Activated CD4-positive, alpha-beta T cell treated with anti-CD3 and anti-CD28 coated beads, Interleukin-2, amount 50 U/mL, for 4 hours (primary cell): Measurements from ENCODE around the gene ACTBL2.
A peak's percentile ranks its signal among the peaks of the same experiment; 100 is the strongest.
"Not testable (repeated sequence)": the region's sequence is repeated elsewhere in the genome, so short reads cannot be mapped to it uniquely, and the experiment has no call there.

ENCODE experiments used
- DNase-seq, 2 experiments: peaks; one replicate each; pipeline ENCODE4 v3.0.0-alpha.2; 2020

Gene ACTBL2

DNA sequence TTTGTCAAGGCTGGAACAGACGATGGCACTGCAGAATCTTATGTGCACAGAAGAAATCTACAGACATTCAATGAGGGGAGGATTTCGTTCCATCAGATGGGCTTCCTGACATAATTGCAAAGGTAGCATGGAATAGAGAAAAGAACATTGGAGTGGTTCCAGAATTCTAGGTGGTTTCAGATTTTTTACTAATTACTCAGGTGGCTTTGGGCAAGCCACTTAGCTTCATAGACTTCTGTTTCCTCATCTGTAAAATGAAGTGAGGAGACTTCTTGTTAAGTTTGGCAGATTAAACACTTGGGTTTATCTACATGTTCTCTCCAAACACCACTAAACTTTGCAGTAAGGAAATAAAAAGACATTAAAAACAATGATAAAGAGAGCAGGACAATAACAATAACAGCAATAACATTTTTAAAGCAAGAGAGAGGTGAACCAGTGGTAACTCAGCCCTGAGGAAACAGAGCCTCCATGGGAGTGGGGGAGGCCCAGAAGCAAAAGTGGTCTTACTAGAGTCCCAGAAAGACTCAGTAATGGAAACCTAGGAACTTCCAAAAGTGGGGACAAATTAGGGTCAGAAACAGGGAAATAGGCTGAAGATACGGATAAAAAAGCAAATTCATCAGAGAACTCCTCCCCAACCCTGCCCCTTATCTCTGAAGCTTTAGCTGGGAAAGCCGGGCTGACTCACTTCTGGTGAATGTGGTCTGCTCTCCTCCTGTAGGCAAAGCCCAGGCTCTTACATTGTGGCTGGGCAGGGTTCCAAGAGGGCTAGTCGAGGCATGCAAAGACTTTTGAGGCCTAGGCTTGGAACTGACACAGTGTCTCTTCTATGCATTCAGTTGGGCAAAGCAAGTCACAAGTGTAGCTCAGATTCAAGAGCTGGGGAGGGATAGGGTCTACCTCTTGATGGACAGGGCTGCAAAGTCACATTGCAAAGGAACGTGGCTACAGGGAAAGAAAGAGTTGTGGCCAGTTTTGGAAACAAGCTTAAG is 11.8 kb upstream of the ACTBL2 start:
- peak; percentile 15 to 22 for DNase-seq

DNA sequence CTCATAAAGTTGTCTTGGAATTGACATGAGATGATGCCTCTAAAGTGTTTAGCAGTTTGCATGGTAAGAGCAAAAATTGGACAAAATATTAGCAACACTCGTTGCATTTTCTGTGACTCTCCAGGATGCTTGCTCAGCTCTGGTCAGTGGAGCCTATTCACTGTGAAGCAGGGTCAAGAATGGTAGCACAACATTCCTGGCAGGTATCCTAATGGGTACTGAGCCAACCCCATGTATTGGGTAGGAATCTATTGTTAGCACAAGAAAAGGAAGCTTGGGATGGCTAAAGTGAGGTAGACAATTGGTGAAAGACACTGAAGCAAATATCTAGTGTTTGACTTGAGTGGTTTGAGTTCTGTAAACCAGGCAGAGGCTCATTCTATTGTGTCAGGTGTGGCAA is 10.4 kb upstream of the ACTBL2 start:
- no peak for DNase-seq

DNA sequence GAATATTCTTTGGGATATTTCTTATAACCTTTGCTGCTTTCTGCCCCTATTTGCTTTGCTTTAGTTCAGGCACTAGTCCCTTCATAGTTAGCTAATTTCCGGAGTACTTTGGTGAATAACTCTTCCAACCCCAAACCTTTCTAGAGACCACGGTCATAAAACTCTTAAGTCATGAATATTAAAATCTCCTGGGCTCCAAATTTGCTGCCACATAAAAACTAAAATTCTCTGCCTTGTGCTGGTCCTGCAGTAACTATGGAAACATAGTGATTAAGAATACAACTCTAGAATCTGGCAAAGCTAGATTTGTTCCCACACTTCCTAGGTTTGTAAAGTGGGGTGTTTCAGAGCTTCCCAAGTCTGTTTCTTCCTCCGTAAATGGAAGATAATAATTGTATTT is 10.0 kb upstream of the ACTBL2 start:
- no peak for DNase-seq

DNA sequence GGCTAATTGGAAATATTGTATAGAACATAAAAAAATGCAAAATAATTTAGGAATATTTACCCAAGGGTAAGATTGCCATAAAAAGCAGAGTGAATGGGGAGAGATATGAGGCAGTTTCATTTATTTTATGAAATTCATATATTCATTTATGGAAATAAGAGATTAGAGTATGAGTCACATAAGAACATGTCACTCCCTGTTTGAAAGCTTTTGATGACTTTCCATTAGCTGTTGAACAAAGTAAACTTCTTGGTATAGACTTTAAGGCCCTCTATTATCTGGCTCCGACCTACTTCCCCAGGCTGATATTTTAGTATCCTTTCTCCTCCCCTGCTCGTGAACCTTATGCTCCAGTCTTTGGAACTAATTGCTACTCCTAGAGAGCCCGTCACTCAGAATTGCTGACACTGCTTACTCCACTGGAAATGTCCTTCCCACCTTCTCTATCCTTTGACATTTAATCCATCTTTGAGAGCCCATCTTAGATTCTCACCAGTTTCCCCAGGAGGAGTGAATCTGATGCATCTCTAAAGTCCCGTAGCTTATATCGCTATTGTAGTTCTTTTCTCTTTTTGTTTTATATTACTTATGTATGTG is 8.9 kb upstream of the ACTBL2 start:
- DNase-seq: no peak

DNA sequence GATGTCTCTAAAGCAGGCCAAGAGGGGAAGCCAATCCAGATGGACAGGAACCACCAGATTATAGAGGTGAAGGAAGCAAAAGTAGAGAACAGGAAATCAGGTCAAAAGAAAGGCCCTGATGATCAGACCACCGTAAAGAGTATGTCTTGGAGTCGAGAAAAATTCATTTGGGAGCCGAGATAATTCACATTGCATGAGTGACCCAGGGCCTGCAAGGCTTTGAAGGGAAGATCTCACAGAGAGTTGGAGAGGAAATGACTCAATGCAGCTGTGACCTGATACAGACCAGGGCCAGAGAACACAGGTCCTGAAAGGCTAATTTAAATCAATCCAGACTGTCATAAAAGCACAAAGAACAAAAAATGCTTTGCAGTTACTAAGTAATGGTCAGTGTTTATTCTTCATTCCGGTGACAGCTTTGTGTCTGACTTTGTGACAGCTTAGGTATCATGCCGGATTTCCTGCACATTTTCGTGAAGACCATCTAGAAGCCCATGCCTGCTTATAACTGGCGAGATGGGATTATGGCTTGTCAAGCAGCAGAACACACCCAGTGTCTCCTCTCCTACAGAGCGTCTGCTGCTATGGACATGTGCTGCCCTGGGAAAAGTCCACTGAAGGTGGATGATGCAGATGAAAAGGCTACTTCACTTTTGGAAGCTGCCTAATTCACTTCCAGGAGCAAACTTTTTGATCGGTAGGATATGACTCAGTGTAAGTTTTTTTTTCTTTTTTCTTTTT is 5.8 kb upstream of the ACTBL2 start:
- no peak for DNase-seq

DNA sequence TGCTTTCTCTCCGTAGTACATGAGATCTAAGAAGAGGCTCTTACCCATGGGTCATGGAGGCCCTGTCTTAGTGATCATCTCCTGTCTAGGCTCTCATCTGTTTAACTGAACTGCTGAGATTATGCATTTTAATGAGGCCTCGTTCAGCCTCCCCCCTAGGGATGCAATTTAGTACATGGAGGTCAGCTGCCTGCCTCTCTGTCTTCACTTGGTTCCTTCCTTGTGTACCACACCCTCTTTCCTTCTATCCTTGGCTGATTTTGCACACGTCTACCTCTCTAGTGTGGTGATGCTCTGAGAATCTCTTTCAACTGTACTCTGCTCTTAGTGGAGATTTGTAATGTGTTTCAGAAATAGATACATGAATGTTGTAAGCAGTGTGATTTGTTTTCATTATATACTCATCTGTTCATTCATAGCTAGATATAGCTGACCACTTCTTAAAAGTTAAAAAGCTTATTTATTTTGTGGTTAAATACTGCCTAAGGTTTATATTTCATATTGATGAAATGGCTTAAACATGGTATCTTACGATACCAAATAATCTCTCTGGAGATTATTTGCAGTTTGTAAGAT is 3.5 kb upstream of the ACTBL2 start:
- DNase-seq: no peak

DNA sequence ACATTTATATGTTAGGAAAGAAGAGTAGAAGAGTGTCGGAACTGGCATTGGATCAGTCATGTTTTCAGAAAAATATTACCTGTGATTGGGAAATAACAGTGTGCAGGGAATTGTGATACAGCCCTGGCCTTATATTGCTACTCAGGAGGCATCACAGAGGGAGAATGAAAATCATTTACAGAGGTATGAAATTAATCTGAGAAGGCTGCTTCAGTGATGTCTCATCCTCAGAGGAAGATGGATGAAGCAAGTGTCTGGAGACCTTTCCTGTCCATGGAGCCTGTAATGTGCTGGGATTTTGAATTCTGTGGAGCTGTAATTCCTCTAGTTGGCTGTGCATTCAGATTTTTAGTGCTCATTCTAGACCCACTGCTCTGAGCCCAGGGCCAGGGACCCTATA is 3.8 kb downstream of the ACTBL2 start:
- no peak for DNase-seq

DNA sequence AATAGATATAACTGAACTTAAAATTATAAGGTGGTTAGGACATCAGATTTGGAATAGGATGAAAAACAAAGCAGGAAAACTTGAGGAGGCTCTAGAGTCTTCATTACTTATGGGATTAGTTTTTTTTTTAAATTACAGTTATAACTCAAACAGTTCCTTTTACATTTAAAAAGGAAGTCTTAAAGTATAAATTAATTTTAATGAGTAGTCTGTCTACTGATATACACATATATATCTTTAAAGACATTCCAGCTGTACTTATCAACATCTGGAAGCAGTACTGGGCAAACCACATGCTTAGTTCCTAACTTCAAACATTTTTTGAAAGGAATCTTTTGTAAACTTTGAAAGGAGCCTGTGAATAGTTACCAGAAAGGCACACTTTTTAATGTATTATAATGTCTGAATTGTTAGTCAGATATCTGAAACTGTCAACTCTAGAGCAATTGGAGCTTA is 6.0 kb downstream of the ACTBL2 start:
- no peak for DNase-seq

DNA sequence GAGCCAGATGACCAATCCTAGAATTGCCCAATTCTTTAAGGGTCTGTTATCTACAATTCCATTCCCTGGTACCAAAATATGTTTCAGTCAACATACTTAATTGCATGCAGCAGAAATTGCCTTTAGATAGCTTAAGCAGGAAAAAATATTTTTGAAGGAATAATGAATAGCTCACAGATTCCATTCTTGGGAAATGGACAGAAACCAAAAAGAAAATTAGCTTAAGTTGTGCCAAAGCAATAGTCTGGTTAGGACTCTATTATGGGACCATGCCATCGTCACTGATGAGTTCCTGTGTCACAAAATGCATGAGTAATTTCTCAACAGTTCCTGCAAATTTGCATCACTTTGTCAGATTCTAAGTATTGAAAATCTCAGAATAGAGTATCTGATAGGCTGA is 12.3 kb downstream of the ACTBL2 start:
- DNase-seq: no peak

DNA sequence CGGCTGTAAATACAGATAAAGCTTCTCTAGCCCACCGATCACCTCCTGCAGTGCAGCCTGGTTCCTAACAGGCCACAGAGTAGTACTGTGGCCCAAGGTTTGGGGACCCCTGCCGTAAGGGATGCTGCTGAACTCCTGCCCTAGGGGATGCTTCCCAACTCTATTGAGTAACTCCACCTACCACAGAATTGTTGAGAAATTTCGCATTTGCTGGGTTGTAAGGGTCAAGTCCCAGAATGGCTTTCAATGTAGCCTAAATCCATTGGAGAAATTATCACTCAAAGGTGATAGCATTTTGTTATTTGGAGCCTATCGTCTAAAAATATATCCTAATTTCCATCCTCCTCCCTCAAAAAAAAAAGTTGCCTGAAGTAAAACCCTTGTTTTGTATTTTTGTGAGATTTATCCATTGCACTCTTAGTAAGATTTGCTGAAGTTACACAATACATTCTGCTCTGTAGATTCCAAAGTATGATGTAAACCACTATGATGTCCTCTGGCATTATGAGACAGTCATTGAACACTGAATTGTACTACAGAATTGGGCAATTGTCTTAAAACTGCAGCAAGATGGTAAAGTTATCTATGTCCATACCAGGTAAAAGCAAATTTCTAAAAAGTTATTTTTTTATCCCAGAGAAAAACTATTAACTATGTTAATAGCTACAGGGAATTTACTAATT is 14.0 kb downstream of the ACTBL2 start:
- no peak for DNase-seq

DNA sequence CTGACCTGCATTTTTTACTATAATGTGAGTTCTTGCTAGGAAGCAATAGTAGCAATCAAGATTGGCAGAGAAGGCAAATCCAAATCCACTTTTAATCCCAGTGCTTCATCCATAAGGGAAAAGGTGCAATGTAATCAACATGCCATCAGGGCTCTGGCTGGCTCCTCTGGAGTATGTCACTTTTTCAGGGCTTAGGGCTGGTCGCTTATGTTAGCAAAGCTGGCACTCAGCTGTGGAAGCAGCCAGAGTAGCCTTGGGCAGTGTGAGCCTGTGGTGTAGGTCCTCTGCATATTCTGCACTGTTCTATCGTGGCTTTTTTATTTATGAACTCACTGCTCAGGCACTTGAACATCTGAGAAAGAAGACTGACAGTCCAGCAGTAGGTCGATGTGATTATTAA is 16.1 kb downstream of the ACTBL2 start:
- DNase-seq: no peak

DNA sequence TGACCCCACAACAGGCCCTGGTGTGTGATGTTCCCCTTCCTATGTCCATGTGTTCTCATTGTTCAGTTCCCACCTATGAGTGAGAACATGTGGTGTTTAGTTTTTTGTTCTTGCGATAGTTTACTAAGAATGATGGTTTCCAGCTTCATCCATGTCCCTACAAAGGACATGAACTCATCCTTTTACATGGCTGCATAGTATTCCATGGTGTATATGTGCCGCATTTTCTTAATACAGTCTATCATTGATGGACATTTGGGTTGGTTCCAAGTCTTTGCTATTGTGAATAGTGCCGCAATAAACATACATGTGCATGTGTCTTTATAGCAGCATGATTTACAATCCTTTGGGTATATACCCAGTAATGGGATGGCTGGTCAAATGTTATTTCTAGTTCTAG is 22.6 kb downstream of the ACTBL2 start:
- not testable (repeated sequence) for DNase-seq

DNA sequence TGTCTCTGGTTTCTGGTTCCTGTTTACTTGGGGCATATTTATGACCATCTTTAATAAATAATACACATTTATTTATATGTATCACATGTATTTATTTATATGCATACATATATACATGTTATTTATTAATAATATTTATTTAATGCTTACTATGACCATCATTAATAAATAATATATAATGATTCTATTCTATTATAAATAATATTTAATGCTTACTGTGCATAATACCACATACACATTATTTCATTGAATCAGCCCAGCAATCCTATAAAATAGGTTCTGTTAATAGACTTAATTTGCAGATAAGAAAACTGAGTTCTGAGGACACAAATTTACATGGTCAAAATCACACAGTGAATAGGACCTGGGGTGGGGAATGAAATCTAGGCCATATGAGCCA is 24.2 kb downstream of the ACTBL2 start:
- no peak for DNase-seq

DNA sequence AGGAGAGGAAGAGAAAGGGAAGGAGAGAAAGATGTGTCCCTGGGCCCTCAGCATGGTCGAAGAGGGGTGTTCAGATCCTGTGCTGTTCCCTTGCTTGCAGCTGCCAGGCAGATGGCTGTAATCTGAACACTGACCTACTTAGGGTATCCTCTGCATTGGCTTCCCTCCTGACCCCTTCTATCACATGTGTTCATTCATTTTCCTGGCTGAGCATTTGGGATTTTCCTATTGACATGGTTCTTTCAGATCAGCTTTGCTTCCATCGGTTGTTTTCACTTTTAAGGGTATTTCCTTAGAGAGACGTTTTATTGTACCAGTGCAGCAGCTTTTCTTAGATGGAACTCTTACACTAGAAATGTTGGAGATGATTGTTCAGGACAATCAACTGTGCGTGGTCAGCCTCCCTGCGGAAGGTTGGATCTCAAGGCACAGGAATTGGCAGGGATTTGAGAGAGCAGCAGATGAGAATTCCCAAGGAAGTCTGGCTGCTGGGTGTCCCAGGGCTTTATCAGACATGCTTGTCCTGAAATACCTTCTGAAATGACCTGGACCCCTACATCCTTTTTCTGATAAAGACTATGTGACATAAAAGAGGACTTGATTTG is 26.0 kb downstream of the ACTBL2 start:
- no peak for DNase-seq

DNA sequence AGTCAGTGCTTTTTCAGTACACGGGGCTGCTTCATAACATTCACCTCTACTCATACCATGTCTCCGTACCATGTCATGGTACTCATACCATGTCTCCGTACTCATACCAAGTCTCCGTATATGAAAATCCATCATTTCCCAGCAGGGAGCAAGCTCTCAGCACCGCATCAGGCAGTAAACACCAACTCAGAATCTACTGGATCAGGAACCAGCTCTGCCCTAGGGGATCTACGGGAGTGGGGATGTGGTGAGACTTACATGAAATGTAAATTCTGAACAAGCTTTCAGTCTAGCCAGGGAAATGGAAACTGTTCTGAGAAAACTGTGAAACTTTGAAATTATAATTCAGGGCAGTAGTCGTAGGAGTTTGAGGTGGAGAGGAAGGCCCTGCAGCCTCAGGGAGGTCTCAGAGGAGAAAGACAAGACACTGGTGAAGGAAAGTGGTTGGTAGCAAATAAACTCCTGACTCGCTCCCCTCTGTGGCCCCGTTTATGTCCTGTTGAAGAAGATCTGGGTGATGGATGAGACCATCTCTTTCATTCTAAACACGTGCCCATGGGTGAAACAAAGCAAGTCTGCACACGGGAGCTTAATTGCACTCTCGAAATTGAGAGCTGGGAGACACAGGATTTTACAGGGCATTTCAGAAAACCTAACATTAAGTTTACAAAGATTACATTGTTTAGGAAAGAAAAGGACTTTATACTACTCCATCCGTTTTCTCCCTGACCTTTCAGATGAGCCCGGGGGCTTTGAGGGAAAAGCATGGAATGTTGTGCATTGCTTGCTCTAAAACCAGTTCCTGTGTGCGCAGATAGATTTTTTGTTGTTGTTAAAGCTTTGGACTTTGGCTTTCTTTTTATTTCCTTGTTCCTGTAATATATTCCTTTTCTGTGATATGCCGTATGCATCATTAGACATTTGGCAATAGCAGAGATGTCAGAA is 26.8 kb downstream of the ACTBL2 start:
- no peak for DNase-seq

DNA sequence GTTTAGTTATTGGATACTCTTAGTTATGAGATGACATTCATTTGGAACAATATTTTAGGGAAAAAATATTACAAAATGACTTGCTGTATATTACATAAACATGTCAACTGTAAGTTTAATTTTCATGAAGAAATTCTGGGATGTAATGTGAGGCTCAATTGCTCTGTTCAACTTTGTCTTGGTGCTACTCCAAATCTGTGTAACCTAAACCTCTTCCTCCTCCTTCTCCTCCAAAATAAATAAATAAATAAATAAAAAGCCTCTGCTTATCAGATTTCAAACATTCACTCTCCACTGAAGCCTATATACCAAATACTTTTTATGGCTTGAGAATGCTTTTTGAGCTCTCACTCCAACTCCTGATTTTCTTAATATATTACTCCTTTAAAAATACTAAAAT is 27.7 kb downstream of the ACTBL2 start:
- DNase-seq: no peak

DNA sequence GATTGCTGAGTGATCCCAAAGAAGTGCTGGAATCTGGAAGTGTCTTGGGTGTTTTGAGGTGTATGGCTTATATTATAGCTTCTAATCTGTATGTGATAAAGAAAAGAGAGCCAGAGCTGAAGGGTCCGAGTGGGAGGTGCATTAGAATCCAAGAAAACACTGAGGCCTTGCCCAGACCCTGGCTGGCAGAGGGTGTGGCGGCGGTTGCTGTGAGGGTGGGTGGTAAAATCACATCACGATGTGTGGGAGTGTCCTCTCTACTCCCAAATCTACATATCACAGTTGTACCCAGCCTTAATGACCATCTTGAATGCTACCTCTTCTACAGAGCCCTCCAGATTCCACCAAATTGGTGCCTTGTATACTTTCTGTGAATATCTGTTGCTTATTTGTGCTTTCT is 28.9 kb downstream of the ACTBL2 start:
- DNase-seq: no peak

DNA sequence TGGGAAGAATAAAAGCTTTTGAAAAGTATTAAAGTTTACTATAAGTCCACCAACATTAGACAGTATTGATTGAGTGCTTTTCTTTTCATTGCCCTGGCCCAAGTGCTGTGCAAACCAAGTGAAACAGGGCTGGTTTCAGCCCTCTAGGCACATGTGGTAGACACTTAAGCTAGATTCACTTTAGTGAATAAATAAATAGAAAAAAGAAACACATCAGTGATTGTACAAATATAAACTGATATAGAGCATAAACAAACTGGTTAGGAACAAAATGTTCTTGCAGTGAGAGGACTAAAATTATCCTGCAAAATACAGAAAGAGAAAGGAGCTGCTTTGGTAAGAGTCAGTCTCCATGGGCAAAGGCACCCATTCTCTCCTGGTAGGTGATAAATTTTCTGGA is 29.7 kb downstream of the ACTBL2 start:
- no peak for DNase-seq

DNA sequence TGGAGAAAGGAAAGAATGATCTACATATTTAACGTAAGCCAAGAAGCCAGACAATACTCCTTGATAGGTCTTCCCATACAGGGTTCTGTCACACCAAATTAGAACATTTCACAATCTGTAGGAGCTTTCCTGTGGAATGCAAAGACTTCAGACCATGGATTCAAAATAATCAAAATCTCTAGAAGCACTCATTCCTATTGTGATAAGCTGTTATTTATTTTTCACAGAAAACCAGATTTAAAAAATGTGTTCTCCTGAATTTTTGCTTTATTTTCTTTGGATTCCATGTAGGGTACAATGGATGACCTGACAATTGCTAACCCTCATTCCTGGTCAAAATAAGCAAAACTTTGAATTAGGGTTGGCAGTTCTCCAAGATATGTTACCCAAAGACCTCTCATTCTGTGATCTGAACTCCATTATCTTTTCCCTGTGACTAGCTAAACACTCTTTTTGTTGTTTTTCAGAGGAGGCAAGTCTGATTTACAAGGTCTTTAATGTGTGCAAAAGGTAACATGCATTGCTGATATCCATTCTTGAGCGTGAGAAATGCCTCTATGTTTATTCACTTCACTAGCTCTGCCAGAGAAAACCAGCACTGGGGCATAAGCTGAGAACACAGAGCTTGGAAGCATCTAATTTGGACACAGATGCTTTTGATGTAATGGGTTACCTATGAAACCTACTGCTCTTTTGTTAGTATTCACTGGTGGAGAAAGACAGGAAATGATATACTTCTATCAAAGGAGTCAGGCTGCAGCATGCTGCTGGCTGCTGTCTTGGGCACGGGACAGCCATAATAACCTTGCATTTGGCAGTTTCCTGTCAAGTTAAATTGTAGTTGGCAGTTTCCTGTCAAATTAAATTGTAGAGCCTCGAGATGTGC is 31.4 kb downstream of the ACTBL2 start:
- no peak for DNase-seq

DNA sequence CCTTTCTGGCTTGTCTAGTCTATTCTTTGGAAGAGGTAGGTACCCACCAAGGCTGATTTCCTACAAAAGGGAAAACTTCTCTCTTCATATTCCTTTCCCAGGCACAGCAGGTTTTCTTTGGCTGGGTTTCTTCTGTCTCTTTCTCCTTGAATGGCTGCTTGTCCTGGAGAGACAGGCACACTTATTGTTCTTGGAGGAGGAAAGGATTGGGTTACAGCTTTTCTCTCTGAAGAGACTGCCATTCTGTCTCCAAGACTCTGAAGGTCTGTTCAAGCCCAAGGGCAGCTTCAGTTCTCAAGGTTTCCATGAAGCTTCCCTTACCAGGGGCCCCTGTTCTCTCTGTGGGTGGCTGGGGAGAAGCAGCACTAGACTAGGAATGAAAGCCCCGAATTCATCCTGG is 33.9 kb downstream of the ACTBL2 start:
- no peak for DNase-seq
